ENCODE measurements around the gene SMIM34.
"Not testable (repeated sequence)": the region's sequence is repeated elsewhere in the genome, so short reads cannot be mapped to it uniquely, and the experiment has no call there.

Gene SMIM34

GRCh38 chr21:34423805-34424204 lies at the start of gene SMIM34:
Gene SMIM34, minus strand, starts transcription at chr21:34423951. Its CDS starts 112 bp downstream, at chr21:34423839.
- H3K27ac ChIP-seq, result not testable (repeated sequence)

- H3K27ac ChIP-seq, result not testable (repeated sequence)
These were observed 43.6 kb upstream of the SMIM34 start for GRCh38 chr21:34467333-34467732.

- H3K27ac ChIP-seq, result not testable (repeated sequence)
These were observed 35.7 kb upstream of the SMIM34 start for GRCh38 chr21:34459426-34459825.

- not testable (repeated sequence) for H3K27ac ChIP-seq
These were observed 34.5 kb upstream of the SMIM34 start for GRCh38 chr21:34458266-34458665.

GRCh38 chr21:34456180-34456579 lies 32.4 kb upstream of the SMIM34 start:
- H3K27ac ChIP-seq, result not testable (repeated sequence)

GRCh38 chr21:34455628-34456027 lies 31.9 kb upstream of the SMIM34 start:
- H3K27ac ChIP-seq, result not testable (repeated sequence)

GRCh38 chr21:34447018-34447417 lies 23.3 kb upstream of the SMIM34 start:
- H3K27ac ChIP-seq, result not testable (repeated sequence)

- not testable (repeated sequence) for H3K27ac ChIP-seq
These were observed 19.7 kb upstream of the SMIM34 start for GRCh38 chr21:34443486-34443885.

GRCh38 chr21:34429710-34430109 lies 6.0 kb upstream of the SMIM34 start:
- not testable (repeated sequence) for H3K27ac ChIP-seq

GRCh38 chr21:34428441-34428840 lies 4.7 kb upstream of the SMIM34 start:
- not testable (repeated sequence) for H3K27ac ChIP-seq

- H3K27ac ChIP-seq, result not testable (repeated sequence)
These were observed 3.6 kb upstream of the SMIM34 start for GRCh38 chr21:34427339-34427738.

GRCh38 chr21:34417448-34418077 lies 6.2 kb downstream of the SMIM34 start:
- not testable (repeated sequence) for H3K27ac ChIP-seq

- not testable (repeated sequence) for H3K27ac ChIP-seq
These were observed 16.5 kb downstream of the SMIM34 start for GRCh38 chr21:34407294-34407693.

- H3K27ac ChIP-seq, result not testable (repeated sequence)
These were observed 17.1 kb downstream of the SMIM34 start for GRCh38 chr21:34406676-34407075.

GRCh38 chr21:34406102-34406501 lies 17.6 kb downstream of the SMIM34 start:
- H3K27ac ChIP-seq, result not testable (repeated sequence)

- H3K27ac ChIP-seq, result not testable (repeated sequence)
These were observed 18.1 kb downstream of the SMIM34 start for GRCh38 chr21:34405686-34406085.

- H3K27ac ChIP-seq, result not testable (repeated sequence)
These were observed 19.0 kb downstream of the SMIM34 start for GRCh38 chr21:34404742-34405141.

GRCh38 chr21:34400522-34400921 lies 23.2 kb downstream of the SMIM34 start:
- not testable (repeated sequence) for H3K27ac ChIP-seq

GRCh38 chr21:34383724-34384415 lies 39.9 kb downstream of the SMIM34 start:
- not testable (repeated sequence) for H3K27ac ChIP-seq

- H3K27ac ChIP-seq, result not testable (repeated sequence)
These were observed 40.6 kb downstream of the SMIM34 start for GRCh38 chr21:34383138-34383537.

GRCh38 chr21:34375619-34375972 lies 48.2 kb downstream of the SMIM34 start:
- H3K27ac ChIP-seq, result not testable (repeated sequence)

GRCh38 chr21:34374940-34375618 lies 48.7 kb downstream of the SMIM34 start, which contains the start of gene SMIM11:
Gene SMIM11, plus strand, starts transcription at chr21:34375507. Its CDS starts 3,998 bp downstream, at chr21:34379505.
- H3K27ac ChIP-seq, result not testable (repeated sequence)

- H3K27ac ChIP-seq, result not testable (repeated sequence)
These were observed 49.3 kb downstream of the SMIM34 start for GRCh38 chr21:34374462-34374861.

Data from C4-2B (cell line).